Activated CD4-positive, alpha-beta memory T cell treated with anti-CD3 and anti-CD28 coated beads for 36 hours (primary cell): ENCODE measurements around the gene CDCA4. TPM values are rescaled to one million over a fixed set of nuclear protein-coding genes. Genes with fewer than 3 reads are reported as not detected.

Experiments
- CTCF ChIA-PET: fragments of 350-600 bp; sonication (Branson Sonifier 250); formaldehyde crosslinking; loops from one replicate; lab custom pipeline; 2021; ENCODE audit warnings: antibody characterized with exemption, inconsistent platforms; lab: Charles Lee
- POLR2A ChIA-PET: fragments of 350-600 bp; sonication (Branson Sonifier 250); formaldehyde crosslinking; loops from one replicate; lab custom pipeline; 2021; ENCODE audit warnings: antibody characterized with exemption; lab: Charles Lee
- DNase-seq: peaks from one replicate; pipeline ENCODE4 v3.0.0-alpha.2; 2020
- H3K27ac Mint-ChIP-seq: one replicate; pipeline ENCODE4 v1.8.0; 2021; ENCODE audit warnings: mixed read lengths
- H3K27me3 Mint-ChIP-seq: one replicate; pipeline ENCODE4 v1.8.0; 2021; ENCODE audit warnings: mixed read lengths
- H3K36me3 Mint-ChIP-seq: one replicate; pipeline ENCODE4 v1.8.0; 2021; ENCODE audit warnings: mixed read lengths
- H3K4me1 Mint-ChIP-seq: one replicate; pipeline ENCODE4 v1.8.0; 2021; ENCODE audit warnings: low read depth, mixed read lengths
- H3K4me3 Mint-ChIP-seq: one replicate; pipeline ENCODE4 v1.8.0; 2021; ENCODE audit warnings: mild to moderate bottlenecking, mixed read lengths
- H3K9me3 Mint-ChIP-seq: one replicate; pipeline ENCODE4 v1.8.0; 2021; ENCODE audit warnings: mixed read lengths
- intact Hi-C: fragments of 100-400 bp; cut with micrococcal nuclease; formaldehyde crosslinking; loops from one replicate; pipeline ENCODE4 v1.15.1; 2023
- total RNA-seq, 2 experiments: library from RNA; stranded (reverse); gene quantifications; one replicate each; pipeline ENCODE4 v1.2.3, GENCODE V29; 2021

The CDCA4 gene
- total RNA-seq, 2 experiments from 2014 or later: 63.4 to 69.1 TPM

- H3K4me1 Mint-ChIP-seq: no peaks in the 10 kb centered on the region
These were observed 51.1 kb downstream of the CDCA4 start for GRCh38 chr14:104969741-104970230.

GRCh38 chr14:104968541-104969401 is 52.1 kb downstream of the CDCA4 start:
- no peak overlapping the region for H3K4me3 Mint-ChIP-seq
- intact Hi-C loops: no loop called here
- POLR2A ChIA-PET: no interaction called here
- H3K27ac Mint-ChIP-seq: no peak overlapping the region
- H3K36me3 Mint-ChIP-seq: no peaks in the 10 kb centered on the region
- no peaks in the 10 kb centered on the region for H3K4me1 Mint-ChIP-seq
- DNase-seq: no peak
- CTCF ChIA-PET: interaction anchor here (2.1 kb wide), 1 partner anchor 77 kb away, joined by 7 read pairs; no protein-coding TSS in a partner anchor
- H3K27me3 Mint-ChIP-seq: peaks cover 7% of the 10 kb centered on the region
- no peaks in the 10 kb centered on the region for H3K9me3 Mint-ChIP-seq

More at GRCh38 chr14:104969741-104970230, 51.1 kb downstream of the CDCA4 start:
- Mint-ChIP-seq H3K4me3 (no peak overlapping the region), H3K27me3 (peaks cover 7% of the 10 kb centered on the region), H3K9me3 (no peaks in the 10 kb centered on the region), H3K27ac (no peak overlapping the region), H3K36me3 (no peaks in the 10 kb centered on the region)
- POLR2A ChIA-PET: no interaction called here
- intact Hi-C loops: no loop called here
- DNase-seq: no peak
- CTCF ChIA-PET: interaction anchor here (2.1 kb wide), 1 partner anchor 76 kb away, joined by 7 read pairs; no protein-coding TSS in a partner anchor

GRCh38 chr14:104968153-104968527 is 52.7 kb downstream of the CDCA4 start:
- no peak for DNase-seq
- H3K36me3 Mint-ChIP-seq: no peaks in the 10 kb centered on the region
- H3K4me3 Mint-ChIP-seq: no peak overlapping the region
- intact Hi-C loops: no loop called here
- H3K9me3 Mint-ChIP-seq: no peaks in the 10 kb centered on the region
- POLR2A ChIA-PET: no interaction called here
- no peak overlapping the region for H3K27ac Mint-ChIP-seq
- H3K4me1 Mint-ChIP-seq: no peaks in the 10 kb centered on the region
- CTCF ChIA-PET: no interaction called here
- peaks cover 7% of the 10 kb centered on the region for H3K27me3 Mint-ChIP-seq

- Mint-ChIP-seq H3K27me3 (peaks cover 7% of the 10 kb centered on the region), H3K9me3 (no peaks in the 10 kb centered on the region), H3K36me3 (no peaks in the 10 kb centered on the region), H3K4me1 (no peaks in the 10 kb centered on the region), H3K4me3 (no peak overlapping the region), H3K27ac (no peak overlapping the region)
- ChIA-PET CTCF (no interaction called here), POLR2A (interaction anchor here (0.9 kb wide), 1 partner anchor 79 kb away, joined by 3 read pairs; no protein-coding TSS in a partner anchor)
- no peak for DNase-seq
- intact Hi-C loops: no loop called here
These were observed 53.3 kb downstream of the CDCA4 start for GRCh38 chr14:104967386-104968152.

GRCh38 chr14:104966981-104967385 is 53.9 kb downstream of the CDCA4 start:
- no peaks in the 10 kb centered on the region for H3K4me1 Mint-ChIP-seq
- H3K27me3 Mint-ChIP-seq: peaks cover 7% of the 10 kb centered on the region
- H3K27ac Mint-ChIP-seq: no peak overlapping the region
- CTCF ChIA-PET: no interaction called here
- no peak overlapping the region for H3K4me3 Mint-ChIP-seq
- H3K36me3 Mint-ChIP-seq: no peaks in the 10 kb centered on the region
- no peaks in the 10 kb centered on the region for H3K9me3 Mint-ChIP-seq
- DNase-seq: no peak
- intact Hi-C loops: no loop called here
- POLR2A ChIA-PET: interaction anchor here (0.9 kb wide), 1 partner anchor 79 kb away, joined by 3 read pairs; no protein-coding TSS in a partner anchor

- ChIA-PET CTCF (no interaction called here), POLR2A (no interaction called here)
- Mint-ChIP-seq H3K27ac (no peak overlapping the region), H3K36me3 (no peaks in the 10 kb centered on the region), H3K9me3 (no peaks in the 10 kb centered on the region), H3K4me3 (no peak overlapping the region), H3K4me1 (no peaks in the 10 kb centered on the region), H3K27me3 (peaks cover 7% of the 10 kb centered on the region)
- no peak for DNase-seq
- intact Hi-C loops: no loop called here
These were observed 54.5 kb downstream of the CDCA4 start for GRCh38 chr14:104966261-104966865.

GRCh38 chr14:104965561-104966231 is 55.2 kb downstream of the CDCA4 start:
- Mint-ChIP-seq H3K9me3 (no peaks in the 10 kb centered on the region), H3K4me3 (no peak overlapping the region), H3K36me3 (no peaks in the 10 kb centered on the region), H3K27me3 (peaks cover 7% of the 10 kb centered on the region), H3K27ac (no peak overlapping the region), H3K4me1 (no peaks in the 10 kb centered on the region)
- intact Hi-C loops: no loop called here
- POLR2A ChIA-PET: no interaction called here
- CTCF ChIA-PET: no interaction called here
- DNase-seq: no peak

- no peak overlapping the region for H3K4me3 Mint-ChIP-seq
- no peak overlapping the region for H3K27ac Mint-ChIP-seq
- H3K4me1 Mint-ChIP-seq: no peaks in the 10 kb centered on the region
- no peak for DNase-seq
- intact Hi-C loops: no loop called here
- peaks cover 7% of the 10 kb centered on the region for H3K27me3 Mint-ChIP-seq
- CTCF ChIA-PET: interaction anchor here (1.8 to 1.9 kb wide), 2 partner anchors 11 to 82 kb away, joined by 6 read pairs; no protein-coding TSS in a partner anchor
- H3K9me3 Mint-ChIP-seq: no peaks in the 10 kb centered on the region
- no peaks in the 10 kb centered on the region for H3K36me3 Mint-ChIP-seq
- POLR2A ChIA-PET: no interaction called here
These were observed 56.3 kb downstream of the CDCA4 start for GRCh38 chr14:104964546-104964945.

Other genes with a start within 250 kb of the CDCA4 start
- gene AKT1, start 225.3 kb downstream of the CDCA4 start, total RNA-seq: 100 to 1,000 TPM; 131 to 133 TPM
- 1 to 10 TPM; 3.1 to 3.4 TPM for gene ZBTB42, start 220.0 kb downstream of the CDCA4 start, total RNA-seq
- gene CEP170B, start 155.8 kb downstream of the CDCA4 start, total RNA-seq: 1 to 10 TPM; 5.2 to 5.3 TPM
- not detected for gene PLD4, start 96.2 kb downstream of the CDCA4 start, total RNA-seq
- under 1 TPM; 0.02 to 0.05 TPM for gene AHNAK2, start 42.7 kb downstream of the CDCA4 start, total RNA-seq
- gene CLBA1, start 35.3 kb downstream of the CDCA4 start, total RNA-seq: 1 to 10 TPM in 1 of 2 experiments, under 1 TPM in 1; 0.78 to 1.2 TPM
- 10 to 100 TPM; 33.4 to 34.2 TPM for gene GPR132, start 44.3 kb upstream of the CDCA4 start, total RNA-seq
- 1 to 10 TPM; 1.6 to 2.4 TPM for gene JAG2, start 147.7 kb upstream of the CDCA4 start, total RNA-seq
- gene NUDT14, start 160.2 kb upstream of the CDCA4 start, total RNA-seq: 10 to 100 TPM; 14.7 to 14.8 TPM
- gene BTBD6, start 227.4 kb upstream of the CDCA4 start, total RNA-seq: 10 to 100 TPM; 38.5 to 39.5 TPM